Thoracic aorta (tissue), 2 donors: Measurements from ENCODE around the gene MDGA2. TPM values are rescaled to one million over a fixed set of nuclear protein-coding genes. Genes with fewer than 3 reads are reported as not detected.

Experiments
- ATAC-seq: fragments of 150-250 bp; one replicate; pipeline ENCODE4 v1.8.0; 2017; ENCODE audit warnings: low read depth; ENCODE audit not compliant: insufficient number of reproducible peaks, low FRiP score
- DNase-seq: peaks from one replicate; pipeline ENCODE4 v3.0.0-alpha.2; 2020; ENCODE audit warnings: low spot score
- H3K27ac ChIP-seq, 2 donors: fragments of 200-600 bp; sonication (generic); 1 replicate in 1 of 2; 2 replicates in 1 of 2; pipeline ENCODE4 v1.5.1; 2016; ENCODE audit warnings: mild to moderate bottlenecking in 2 of 2, moderate library complexity in 2 of 2
- H3K27me3 ChIP-seq: fragments of 200-600 bp; sonication (generic); replicated peaks from 2 replicates; pipeline ENCODE4 v1.6.0; 2016; ENCODE audit warnings: mild to moderate bottlenecking; ENCODE audit not compliant: insufficient read depth
- H3K36me3 ChIP-seq: fragments of 200-600 bp; sonication (generic); one replicate; pipeline ENCODE4 v1.5.1; 2016
- H3K4me1 ChIP-seq, 2 donors: fragments of 200-600 bp; sonication (generic); 1 replicate in 1 of 2; 2 replicates in 1 of 2; pipeline versions ENCODE4 v1.5.1 to v1.6.0; 2016; ENCODE audit warnings: low read depth in 2 of 2, mild to moderate bottlenecking in 1 of 2; ENCODE audit not compliant: control insufficient read depth in 1 of 2
- H3K4me3 ChIP-seq: fragments of 200-600 bp; sonication (generic); 2 replicates; pipeline ENCODE4 v1.5.1; 2016; ENCODE audit warnings: mild to moderate bottlenecking
- H3K9me3 ChIP-seq: fragments of 200-600 bp; sonication (generic); 2 replicates; pipeline ENCODE4 v1.5.1; 2016
- total RNA-seq, 2 donors: library from RNA; depleted of rRNA; stranded (reverse); fragments of >200 nt; gene quantifications; one replicate each; pipeline versions ENCODE4 v1.1.0 to v1.2.3, GENCODE V29; 2016
- TF ChIP-seq, protein P1 (sequence below): fragments of 200-600 bp; sonication (generic); IDR thresholded peaks from one replicate; pipeline ENCODE4 v1.5.1; 2019; ENCODE audit warnings: antibody characterized with exemption

The MDGA2 gene
- total RNA-seq, 2 donors from 2014 or later: not detected

DNA sequence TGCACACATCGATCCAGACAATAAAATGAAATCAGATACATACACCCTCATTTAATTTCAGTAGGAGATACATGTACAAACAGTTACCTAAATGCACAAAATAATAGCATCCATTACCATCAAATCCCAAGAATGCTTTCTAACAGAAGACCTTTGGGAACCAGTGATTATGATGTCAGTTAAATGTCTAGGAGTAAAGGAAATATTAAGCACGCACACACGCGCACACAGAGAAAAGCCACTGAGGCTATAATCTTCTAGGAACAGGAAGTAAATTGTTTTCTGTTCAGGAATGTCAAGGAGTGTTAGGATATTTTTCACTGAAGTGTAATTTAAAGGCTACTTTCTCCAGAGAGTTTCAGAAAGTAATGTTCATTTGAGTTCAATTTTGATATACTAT lies 250.1 kb downstream of the MDGA2 start:
- H3K27ac ChIP-seq: no peak overlapping the region
- H3K4me3 ChIP-seq: no peak overlapping the region
- TF ChIP-seq, protein P1, sequence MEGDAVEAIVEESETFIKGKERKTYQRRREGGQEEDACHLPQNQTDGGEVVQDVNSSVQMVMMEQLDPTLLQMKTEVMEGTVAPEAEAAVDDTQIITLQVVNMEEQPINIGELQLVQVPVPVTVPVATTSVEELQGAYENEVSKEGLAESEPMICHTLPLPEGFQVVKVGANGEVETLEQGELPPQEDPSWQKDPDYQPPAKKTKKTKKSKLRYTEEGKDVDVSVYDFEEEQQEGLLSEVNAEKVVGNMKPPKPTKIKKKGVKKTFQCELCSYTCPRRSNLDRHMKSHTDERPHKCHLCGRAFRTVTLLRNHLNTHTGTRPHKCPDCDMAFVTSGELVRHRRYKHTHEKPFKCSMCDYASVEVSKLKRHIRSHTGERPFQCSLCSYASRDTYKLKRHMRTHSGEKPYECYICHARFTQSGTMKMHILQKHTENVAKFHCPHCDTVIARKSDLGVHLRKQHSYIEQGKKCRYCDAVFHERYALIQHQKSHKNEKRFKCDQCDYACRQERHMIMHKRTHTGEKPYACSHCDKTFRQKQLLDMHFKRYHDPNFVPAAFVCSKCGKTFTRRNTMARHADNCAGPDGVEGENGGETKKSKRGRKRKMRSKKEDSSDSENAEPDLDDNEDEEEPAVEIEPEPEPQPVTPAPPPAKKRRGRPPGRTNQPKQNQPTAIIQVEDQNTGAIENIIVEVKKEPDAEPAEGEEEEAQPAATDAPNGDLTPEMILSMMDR: no peak
- DNase-seq: no peak
- H3K36me3 ChIP-seq: no peaks in the 10 kb centered on the region
- no peaks in the 10 kb centered on the region for H3K4me1 ChIP-seq
- H3K9me3 ChIP-seq: no peaks in the 10 kb centered on the region
- no peaks in the 10 kb centered on the region for H3K27me3 ChIP-seq
- no peak for ATAC-seq

DNA sequence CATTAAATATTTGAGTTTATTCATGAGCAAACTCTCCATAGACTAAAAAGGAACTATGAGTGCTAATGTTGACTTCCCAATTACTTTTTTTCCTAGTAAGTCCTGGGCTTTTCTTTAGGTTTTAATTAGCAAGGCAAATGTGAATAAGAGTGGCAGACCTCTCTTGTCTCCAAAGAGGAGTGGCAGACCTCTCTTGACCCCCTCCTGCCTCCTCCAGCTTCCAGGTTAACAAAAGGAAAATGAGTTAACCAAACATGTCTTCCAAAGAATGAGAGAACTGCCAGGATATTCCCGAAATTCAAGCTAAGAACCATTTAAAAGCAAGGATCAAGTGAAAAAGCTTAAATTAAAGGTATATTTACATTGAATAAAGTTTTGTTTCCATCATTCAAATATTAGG lies 253.2 kb downstream of the MDGA2 start:
- Histone ChIP-seq H3K27me3 (no peaks in the 10 kb centered on the region), H3K36me3 (no peaks in the 10 kb centered on the region), H3K4me1 (no peaks in the 10 kb centered on the region), H3K9me3 (no peaks in the 10 kb centered on the region), H3K27ac (no peak overlapping the region), H3K4me3 (no peak overlapping the region)
- no peak for DNase-seq
- TF ChIP-seq, protein P1: no peak
- no peak for ATAC-seq

DNA sequence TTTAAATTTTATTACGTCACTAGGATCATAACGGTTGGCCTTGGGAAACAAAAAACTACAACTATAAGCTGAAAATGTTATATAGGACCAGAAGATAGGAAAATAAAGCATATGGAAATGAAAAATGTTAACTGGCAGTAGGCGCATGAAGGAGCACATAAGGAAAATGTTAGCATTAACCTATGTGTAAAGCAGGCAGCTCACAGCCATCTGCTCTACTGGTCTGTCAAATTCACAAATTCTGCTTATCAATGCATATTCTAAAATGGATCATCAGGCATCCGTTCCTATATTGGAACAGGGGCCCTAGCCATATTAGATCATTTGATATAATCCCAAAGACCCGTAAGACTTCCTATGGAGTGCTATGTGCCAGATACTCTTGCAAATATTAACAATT lies 263.9 kb downstream of the MDGA2 start:
- Histone ChIP-seq H3K9me3 (no peaks in the 10 kb centered on the region), H3K36me3 (no peaks in the 10 kb centered on the region), H3K27ac (no peak overlapping the region), H3K4me1 (no peaks in the 10 kb centered on the region), H3K27me3 (no peaks in the 10 kb centered on the region), H3K4me3 (no peak overlapping the region)
- TF ChIP-seq, protein P1: no peak
- DNase-seq: no peak
- no peak for ATAC-seq

DNA sequence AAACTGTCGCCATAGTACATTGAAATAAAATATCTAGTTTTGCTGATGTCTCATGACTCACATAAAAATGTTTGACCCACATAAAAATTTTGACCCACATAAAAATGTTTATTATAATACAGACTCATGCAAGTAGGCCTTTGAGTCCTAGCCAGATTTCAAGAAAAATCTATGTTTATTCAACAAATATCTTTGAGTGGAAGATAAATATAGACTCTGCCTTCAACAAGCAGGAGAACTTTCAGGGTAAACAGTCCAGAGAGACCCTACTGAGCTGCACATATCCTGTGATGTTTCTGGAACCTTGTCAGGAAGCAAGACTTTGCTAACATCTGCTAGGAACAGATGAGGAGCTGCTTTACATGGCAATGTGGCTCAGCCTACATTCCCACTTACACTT lies 283.1 kb downstream of the MDGA2 start:
- no peaks in the 10 kb centered on the region for H3K27me3 ChIP-seq
- H3K9me3 ChIP-seq: no peaks in the 10 kb centered on the region
- peaks cover 6 to 9% of the 10 kb centered on the region in 2 donors for H3K4me1 ChIP-seq
- DNase-seq: no peak
- no peak overlapping the region for H3K27ac ChIP-seq
- no peaks in the 10 kb centered on the region for H3K36me3 ChIP-seq
- TF ChIP-seq, protein P1: no peak
- no peak for ATAC-seq
- no peak overlapping the region for H3K4me3 ChIP-seq

DNA sequence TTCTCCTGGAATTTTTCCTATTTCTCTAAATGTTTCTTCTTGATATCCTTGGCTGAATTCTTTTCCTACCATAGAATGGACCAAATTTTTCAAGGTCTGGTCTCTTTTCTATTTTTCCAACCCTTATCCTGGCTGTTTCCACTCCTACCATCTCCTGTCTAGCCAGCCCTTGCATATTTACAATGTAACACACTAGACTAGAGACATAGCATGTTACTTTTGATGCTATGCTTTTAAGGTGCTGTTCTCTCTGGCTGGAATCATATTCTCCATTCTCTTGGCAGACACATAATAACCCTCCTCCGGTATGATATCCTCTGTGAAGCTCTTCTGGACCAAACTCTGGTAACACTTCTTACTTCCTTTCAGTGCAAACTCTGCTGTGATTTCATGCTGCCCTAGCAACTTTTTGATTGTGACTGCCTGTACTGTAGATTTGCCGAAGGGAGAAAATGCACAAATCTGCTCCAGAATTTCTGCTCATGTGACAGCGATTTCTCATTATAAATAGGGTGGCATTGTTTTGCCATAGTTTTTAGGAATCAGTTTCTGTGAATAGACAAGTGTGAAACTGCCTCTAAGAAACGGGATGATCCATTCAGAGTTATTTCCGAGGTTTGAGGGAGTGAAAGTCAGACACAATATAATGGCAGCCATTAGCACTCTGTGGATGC lies 284.4 kb downstream of the MDGA2 start:
- H3K27me3 ChIP-seq: no peaks in the 10 kb centered on the region
- H3K4me3 ChIP-seq: no peak overlapping the region
- peaks cover 6 to 9% of the 10 kb centered on the region in 2 donors for H3K4me1 ChIP-seq
- DNase-seq (no peak), ATAC-seq (no peak)
- no peaks in the 10 kb centered on the region for H3K36me3 ChIP-seq
- TF ChIP-seq, protein P1: no peak
- no peak overlapping the region for H3K27ac ChIP-seq
- no peaks in the 10 kb centered on the region for H3K9me3 ChIP-seq
